ENCODE data around the gene UBE4B.

The UBE4B gene

DNA sequence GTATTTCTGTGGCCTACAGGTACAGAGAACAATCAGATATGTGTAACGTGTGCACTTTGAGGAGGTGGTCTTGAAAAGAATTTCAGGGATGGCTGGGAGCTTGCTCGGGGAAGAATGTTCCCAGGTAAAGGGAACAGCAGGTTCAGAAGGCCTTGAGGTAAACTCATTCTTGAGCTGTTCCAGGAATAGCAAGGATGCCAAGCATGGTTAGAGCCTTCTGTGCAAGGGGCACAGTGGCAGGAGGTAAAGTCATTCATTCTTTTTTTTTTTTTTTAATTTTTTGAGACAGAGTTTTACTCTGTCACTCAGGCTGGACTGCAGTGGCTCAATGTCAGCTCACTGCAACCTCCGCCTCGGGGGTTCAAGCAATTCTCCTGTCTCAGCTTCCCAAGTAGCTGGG is 10.0 kb downstream of the UBE4B start:
- no peak for DNase-seq (ENCODE audit: low read depth in 2 of 2)

DNA sequence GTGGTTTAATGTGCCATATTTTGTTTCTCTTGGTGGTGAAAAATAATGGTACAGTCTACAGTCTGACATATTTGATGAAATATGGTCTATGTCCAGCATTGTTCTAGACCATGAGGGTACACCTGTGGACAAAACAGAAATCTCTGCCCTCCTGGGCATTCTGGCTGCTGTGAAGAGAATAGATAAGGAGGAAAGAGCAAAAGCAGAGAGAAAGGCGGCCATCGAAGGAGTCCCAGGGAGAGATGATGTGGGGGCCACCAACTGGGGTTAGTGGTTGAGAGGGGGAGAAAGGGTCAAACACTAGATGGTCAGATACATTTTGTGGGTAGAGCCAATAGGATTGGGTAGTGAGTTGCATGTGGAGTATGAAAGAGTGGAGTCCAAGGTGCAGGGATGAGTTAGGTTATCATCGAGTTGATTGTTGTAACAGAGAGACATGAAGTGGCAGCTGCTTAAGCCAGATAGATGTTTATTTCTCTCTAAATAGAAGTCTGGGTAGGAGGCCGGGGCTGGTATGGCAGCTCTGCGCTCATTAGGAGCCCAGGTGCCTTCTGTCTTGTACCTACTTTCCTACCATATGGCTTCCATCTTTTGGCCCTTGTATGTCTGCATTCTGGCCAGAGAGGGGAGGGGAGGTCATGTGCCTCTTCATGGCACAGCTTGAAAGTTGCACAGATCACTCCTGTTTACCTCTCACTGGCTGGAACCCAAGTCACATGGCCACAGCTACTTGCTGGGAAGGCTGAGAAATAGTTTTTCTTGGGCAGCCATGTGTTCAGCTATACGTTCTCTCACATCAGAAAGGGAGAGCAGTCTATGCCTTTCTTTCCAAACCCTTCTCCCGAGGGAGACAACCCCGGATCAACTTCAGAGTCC is 13.0 kb downstream of the UBE4B start:
- DNase-seq (ENCODE audit: low read depth in 2 of 2), result no peak

DNA sequence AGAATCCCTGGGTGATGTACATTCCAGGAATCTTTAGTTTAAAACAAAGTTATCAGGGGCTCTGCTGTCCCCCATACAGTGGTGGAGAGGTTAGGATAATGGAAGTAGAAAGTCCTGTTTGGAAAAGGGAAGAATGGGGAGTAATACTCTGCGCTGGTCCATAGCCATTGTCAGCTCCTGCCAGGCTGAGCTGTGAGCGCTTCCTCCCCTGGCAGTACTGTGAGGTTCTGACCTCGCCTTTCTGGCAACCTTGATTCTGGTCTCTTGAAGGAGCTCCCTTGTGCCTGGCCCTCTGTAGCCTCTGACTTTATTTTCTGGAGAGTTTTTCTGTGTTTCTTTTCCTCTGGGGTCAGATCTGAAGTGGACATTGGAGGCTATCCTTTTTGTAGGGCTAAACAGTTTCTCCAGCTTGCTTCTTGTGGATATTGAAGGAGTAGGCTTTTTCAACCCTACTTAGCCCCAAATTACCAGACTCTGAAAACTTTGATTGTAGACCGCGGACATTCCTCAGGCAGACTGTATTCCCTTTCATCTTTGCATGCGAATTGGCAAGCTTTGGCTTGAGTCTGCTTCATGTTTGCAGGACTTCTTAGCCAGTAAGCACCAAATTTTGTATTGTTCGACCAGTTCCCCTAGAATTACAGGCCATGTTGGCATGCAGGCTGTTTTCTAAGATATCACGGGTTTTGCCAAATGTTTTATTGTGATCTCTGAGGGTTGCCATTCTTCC is 13.8 kb downstream of the UBE4B start:
- DNase-seq (ENCODE audit: low read depth in 2 of 2), result no peak

DNA sequence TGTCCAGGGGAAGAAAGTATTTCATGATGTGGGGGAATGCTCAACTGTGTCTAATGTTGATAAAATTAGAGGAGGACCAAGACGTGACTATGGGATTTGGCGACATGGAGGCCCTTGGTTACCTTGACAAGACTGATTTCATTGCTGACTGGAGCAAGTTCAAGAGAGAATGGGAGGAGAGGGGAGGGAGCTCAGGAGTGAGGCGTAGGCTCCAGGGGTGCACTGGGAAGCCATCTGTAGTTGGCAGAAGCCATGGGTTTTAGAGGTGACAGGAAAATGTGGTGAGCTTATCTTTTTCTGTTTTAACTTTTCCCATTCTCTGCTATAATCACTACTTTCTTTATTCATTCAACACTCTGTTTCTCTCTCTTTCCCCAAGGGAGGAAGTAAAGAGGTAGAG is 15.8 kb downstream of the UBE4B start:
- no peak for DNase-seq (ENCODE audit: low read depth in 2 of 2)

GRCh38 chr1:10050611-10051010 is 17.9 kb downstream of the UBE4B start:
- DNase-seq (ENCODE audit: low read depth in 2 of 2), result no peak

DNA sequence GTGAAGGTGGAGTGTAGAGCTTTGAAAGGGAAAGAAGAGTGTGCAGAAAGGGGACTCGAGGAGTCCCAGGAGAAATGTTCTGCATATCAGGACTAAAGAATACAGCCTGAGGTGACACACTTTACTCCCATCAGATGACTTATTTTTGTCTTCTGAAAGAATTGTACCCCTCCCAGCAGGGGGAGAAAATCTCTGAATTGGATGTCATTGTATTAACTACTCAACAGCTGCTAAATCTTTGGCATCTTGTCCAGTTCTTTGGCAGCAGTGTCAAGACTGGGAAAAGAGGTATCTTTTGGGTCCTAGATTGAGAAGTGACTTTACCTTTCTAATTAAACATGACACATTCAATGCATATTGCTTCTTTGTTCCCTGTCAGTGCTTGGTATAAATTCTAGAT is 18.9 kb downstream of the UBE4B start:
- DNase-seq (ENCODE audit: low read depth in 2 of 2), result no peak

DNA sequence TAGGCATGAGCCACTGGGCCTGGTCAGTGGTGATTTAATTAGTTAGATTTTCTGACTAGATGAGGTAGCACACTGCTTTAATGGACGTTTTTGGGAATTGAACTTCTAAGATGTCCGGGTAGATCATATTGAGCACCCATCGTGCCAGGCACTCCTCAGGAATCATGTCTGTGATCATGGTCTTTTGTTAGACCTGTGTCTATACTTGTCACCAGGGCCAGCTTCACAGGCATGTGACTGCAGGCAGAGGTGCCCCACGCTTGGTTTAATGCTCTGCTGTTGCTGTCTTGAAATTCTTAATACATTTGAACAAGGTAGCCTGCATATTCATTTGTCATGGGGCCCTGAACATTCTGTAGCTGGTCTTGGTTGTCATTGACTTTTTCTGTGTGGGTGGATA is 19.6 kb downstream of the UBE4B start:
- DNase-seq (ENCODE audit: low read depth in 2 of 2), result no peak

GRCh38 chr1:10054465-10054864 is 21.7 kb downstream of the UBE4B start:
- DNase-seq (ENCODE audit: low read depth in 2 of 2), result no peak

DNA sequence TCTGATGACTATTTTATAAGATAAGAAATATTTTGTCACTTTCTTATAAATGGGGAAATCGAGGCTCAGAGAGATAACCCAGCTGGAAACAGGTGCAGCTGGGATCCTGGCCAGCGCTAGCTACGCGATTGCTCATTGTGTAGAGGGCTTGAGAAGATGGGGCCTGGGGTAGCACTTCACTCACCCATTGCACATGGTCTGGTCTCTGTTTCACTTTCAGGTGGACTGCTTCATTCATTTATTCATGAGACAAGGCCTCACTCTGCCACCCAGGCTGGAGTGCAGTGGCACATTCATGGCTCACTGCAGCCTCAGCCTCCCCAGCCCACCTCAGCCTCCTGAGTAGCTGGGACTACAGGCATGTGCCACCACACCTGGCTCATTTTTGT is 23.8 kb downstream of the UBE4B start:
- DNase-seq (ENCODE audit: low read depth in 2 of 2), result no peak

DNA sequence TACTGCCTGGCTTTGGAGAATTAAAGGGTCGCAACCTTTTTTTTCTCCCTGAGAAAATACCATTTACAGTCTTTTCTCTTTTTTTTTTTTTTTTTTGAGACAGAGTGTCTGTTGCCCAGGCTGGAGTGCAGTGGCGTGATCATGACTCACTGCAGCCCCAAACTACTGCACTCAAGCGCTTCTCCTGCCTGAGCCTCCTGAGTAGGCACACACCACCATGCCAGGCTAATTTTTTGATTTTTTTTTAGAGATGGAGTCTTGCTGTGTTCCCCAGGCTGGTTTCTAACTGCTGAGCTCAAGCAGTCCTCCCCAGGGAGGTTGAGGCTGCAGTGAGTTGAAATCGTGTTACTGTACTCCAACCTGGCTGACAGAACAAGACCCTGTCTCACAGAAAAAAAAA is 24.6 kb downstream of the UBE4B start:
- DNase-seq (ENCODE audit: low read depth in 2 of 2), result no peak

DNA sequence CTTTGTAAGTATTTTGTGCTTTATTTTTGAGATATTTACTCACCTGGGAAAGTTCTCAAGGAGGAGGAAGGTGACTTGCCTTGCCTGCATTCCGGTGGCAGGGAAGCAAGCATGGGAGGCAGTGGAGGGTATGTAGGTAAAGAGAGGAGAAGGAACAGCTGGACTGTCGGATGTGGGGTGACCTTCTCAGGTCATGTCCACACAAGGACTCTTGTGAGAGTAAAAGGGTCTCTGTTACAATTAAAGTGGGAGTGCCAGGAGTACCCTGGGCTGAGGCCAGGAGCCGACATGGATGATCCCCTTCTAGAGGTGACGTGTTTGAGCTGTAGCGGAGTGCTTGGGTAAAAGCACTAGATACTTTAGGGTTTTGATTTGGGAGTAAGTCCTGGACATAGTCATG is 25.0 kb downstream of the UBE4B start:
- DNase-seq (ENCODE audit: low read depth in 2 of 2), result no peak

DNA sequence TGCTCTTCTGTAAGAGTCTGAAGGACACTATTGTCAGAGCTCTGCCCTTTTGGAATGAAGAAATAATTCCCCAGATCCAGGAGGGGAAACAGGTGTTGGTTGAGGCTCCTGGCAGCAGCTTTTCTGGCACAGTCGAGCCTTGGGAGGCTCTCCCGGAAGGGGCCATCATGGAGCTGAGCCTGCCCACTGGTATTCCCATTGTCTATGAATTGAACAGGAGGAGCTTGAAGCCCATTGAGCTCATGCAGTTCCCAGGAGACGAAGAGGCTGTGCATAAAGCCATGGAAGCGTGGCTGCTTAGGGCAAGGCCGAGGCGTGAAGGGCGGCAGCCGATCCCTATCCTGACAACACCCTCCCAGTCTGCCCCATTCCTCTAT is 26.6 kb downstream of the UBE4B start:
- no peak for DNase-seq (ENCODE audit: low read depth in 2 of 2)

GRCh38 chr1:10060311-10061100 is 27.7 kb downstream of the UBE4B start:
- no peak for DNase-seq (ENCODE audit: low read depth in 2 of 2)

DNA sequence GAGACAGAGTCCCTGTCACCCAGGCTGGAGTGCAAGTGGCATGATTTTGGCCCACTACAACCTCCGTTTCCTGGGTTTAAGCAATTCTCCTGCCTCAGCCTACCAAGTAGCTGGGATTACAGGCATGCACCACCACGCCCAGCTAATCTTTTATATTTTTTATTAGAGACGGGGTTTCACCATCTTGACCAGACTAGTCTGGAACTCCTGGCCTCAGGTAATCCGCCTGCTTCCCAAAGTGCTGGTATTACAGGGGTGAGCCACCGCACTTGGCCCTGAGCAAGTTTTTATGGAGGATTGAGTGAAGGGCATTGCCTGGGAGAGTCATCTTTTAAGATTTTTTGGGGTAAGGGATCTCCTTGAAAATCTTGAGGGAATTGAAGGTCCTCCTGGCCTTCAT is 28.5 kb downstream of the UBE4B start:
- DNase-seq (ENCODE audit: low read depth in 2 of 2), result no peak

- no peak for DNase-seq (ENCODE audit: low read depth in 2 of 2)
These were observed 31.1 kb downstream of the UBE4B start for GRCh38 chr1:10063878-10064277.

DNA sequence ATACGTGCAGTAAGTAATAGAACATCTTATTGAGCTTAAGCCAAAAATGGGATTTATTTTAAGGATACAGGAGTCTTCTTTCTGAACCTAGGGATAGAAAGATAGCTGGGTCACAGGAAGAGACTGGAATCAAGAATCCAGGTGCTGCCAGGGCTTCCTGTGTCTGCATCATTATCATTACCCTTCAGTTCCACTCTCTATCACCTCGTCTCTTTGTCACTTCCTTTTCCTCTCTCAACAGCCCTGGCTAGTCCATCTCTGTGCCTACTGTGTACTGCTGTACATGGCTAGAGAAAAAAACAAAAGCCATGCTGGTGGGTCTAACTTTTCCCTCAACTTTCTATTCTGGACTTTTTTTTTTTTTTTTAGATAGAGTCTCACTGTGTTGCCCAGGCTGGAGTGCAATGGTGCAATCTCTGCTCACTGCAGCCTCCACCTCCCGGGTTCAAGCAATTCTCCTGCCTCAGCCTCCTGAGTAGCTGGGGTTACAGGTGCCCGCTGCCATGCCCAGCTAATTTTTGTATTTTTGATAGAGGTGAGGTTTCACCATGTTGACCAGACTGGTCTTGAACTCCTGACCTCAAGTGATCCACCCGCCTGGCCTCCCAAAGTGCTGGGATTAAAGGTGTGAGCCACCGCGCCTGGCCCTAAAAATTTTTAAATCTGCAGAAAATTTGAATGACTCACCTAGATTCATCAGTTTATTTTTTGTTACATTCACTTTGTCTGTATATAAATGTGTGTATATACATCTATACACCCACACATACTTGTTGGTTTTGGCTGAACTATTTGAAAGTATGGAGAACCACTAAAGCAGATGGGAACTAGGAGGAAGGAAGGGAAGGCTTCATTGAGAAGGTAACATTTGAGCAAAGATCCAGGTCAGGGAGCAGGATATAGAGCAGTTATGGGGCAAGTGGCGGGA is 31.9 kb downstream of the UBE4B start:
- DNase-seq (ENCODE audit: low read depth in 2 of 2), result no peak

GRCh38 chr1:10065344-10065685 is 32.6 kb downstream of the UBE4B start:
- no peak for DNase-seq (ENCODE audit: low read depth in 2 of 2)

DNA sequence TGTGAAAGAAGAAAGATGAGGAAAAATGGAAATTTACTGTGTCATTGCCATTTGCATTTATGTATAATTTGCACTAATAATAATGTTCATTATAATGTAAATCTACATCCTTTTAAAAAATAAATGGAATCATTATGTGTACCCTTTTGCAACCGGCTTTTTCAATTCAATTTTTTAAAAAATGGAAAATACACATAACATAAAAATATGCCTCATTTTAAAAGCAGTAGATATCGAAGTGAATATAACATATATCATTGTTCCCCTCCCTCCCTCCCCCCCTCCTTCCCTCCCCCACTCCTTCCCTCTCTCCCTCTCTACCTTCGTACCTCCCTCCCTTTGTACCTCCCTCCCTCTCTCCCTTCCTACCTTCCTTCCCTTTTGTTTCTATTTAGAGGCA is 33.0 kb downstream of the UBE4B start:
- no peak for DNase-seq (ENCODE audit: low read depth in 2 of 2)

DNA sequence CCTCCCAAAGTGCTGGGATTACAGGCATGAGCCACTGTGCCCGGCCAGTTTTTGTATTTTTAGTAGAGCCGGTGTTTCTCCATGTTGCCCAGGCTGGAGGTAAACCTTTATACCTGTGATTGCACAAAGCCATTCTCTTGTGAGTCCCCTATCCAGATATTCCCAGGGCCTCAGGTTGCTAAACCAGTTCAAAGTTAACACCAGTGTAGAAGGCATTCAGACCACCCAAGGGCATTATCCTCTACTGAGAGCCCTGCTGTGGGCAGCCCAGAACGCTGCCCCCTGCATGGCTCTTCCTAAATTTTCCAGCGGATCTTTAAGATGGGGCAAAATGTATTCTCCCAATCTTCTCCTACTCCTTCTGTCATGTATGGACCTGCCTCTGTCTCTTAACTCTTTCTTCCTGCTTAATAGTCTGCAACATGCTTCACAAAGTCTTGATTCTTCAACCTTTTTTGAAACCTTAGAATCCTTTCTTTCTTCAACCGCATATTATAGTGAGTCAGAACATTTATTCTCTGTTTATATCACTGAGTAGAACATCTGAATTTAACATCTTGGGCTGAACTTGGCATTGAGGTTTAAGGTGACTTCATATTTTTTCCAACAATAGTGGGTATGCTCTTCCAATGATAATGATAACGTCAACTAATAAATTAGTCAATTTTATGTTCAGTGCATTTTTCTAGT is 36.0 kb downstream of the UBE4B start:
- no peak for DNase-seq (ENCODE audit: low read depth in 2 of 2)

- DNase-seq (ENCODE audit: low read depth in 2 of 2), result no peak
These were observed 37.4 kb downstream of the UBE4B start for GRCh38 chr1:10070206-10070605.

- DNase-seq (ENCODE audit: low read depth in 2 of 2), result no peak
These were observed 38.9 kb downstream of the UBE4B start for GRCh38 chr1:10071640-10072039.

Data from stimulated activated CD4-positive, alpha-beta T cell treated with anti-CD3 and anti-CD28 coated beads, Interleukin-4, amount 100 ng/mL, for 48 hours (primary cell).